Measurements from ENCODE around the gene TTLL11. TPM values are rescaled to one million over a fixed set of nuclear protein-coding genes. Genes with fewer than 3 reads are reported as not detected.
"Not testable (repeated sequence)": the region's sequence is repeated elsewhere in the genome, so short reads cannot be mapped to it uniquely, and the experiment has no call there.

Gene TTLL11
- total and polyA plus RNA-seq, 9 donors, result 14.2 to 29.3 (median 20.1) TPM

GRCh38 chr9:122008559-122008958, 84.5 kb downstream of the TTLL11 start:
- WGBS (ENCODE audit: insufficient coverage), result no CpG with 5 or more reads among the region's 10 CpGs
- H3K4me3 ChIP-seq (ENCODE audit: low read length), result no peak overlapping the region
- no peak overlapping the region for H3K27ac ChIP-seq (ENCODE audit: low read length)
- no peaks in the 10 kb centered on the region for H3K9me3 ChIP-seq (replicated peaks; ENCODE audit: control insufficient read depth, low read depth, low read length)
- H3K36me3 ChIP-seq (ENCODE audit: control insufficient read depth, insufficient read depth, low read length), result no peaks in the 10 kb centered on the region
- no peaks in the 10 kb centered on the region for H3K4me1 ChIP-seq (ENCODE audit: control insufficient read depth, insufficient read depth, low read length)
- H3K27me3 ChIP-seq (ENCODE audit: control insufficient read depth, insufficient read depth, low read length), result no peaks in the 10 kb centered on the region
- DNase-seq, result no peak

GRCh38 chr9:122007837-122008236, 85.3 kb downstream of the TTLL11 start:
- Histone ChIP-seq H3K27ac (ENCODE audit: low read length) (no peak overlapping the region), H3K27me3 (ENCODE audit: control insufficient read depth, insufficient read depth, low read length) (no peaks in the 10 kb centered on the region), H3K9me3 (replicated peaks; ENCODE audit: control insufficient read depth, low read depth, low read length) (no peaks in the 10 kb centered on the region), H3K4me1 (ENCODE audit: control insufficient read depth, insufficient read depth, low read length) (no peaks in the 10 kb centered on the region), H3K4me3 (ENCODE audit: low read length) (no peak overlapping the region), H3K36me3 (ENCODE audit: control insufficient read depth, insufficient read depth, low read length) (no peaks in the 10 kb centered on the region)
- no peak for DNase-seq
- whole genome bisulfite sequencing (ENCODE audit: insufficient coverage), result no CpG with 5 or more reads among the region's 1 CpG

- no peaks in the 10 kb centered on the region for H3K36me3 ChIP-seq (ENCODE audit: control insufficient read depth, insufficient read depth, low read length)
- no peaks in the 10 kb centered on the region for H3K9me3 ChIP-seq (replicated peaks; ENCODE audit: control insufficient read depth, low read depth, low read length)
- no peak for DNase-seq
- WGBS (ENCODE audit: insufficient coverage), result 33% methylated on average over 1 of the region's 1 CpG
- H3K27ac ChIP-seq (ENCODE audit: low read length), result no peak overlapping the region
- H3K27me3 ChIP-seq (ENCODE audit: control insufficient read depth, insufficient read depth, low read length), result no peaks in the 10 kb centered on the region
- H3K4me1 ChIP-seq (ENCODE audit: control insufficient read depth, insufficient read depth, low read length), result peaks cover 8% of the 10 kb centered on the region
- no peak overlapping the region for H3K4me3 ChIP-seq (ENCODE audit: low read length)
These were observed 87.5 kb downstream of the TTLL11 start for GRCh38 chr9:122005597-122005996.

DNA sequence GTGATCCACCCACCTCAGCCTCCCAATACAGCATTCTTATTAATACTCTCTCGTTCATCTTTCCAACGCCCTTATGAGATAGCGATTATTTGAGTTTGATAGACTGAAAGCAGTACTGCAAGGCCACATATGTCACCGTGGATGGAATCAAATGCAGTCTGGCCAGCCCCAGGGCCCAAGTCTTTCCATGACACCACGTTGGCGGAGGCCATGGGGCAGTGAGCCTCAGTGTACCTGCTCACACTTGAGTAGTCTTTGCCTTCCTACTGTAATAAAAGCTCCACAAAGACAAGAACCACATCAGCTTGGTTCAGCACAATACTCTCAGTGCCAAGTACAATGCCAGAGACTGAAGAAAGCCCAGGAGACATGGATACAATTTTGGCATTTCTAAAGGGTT, 88.5 kb downstream of the TTLL11 start:
- H3K27ac ChIP-seq (ENCODE audit: low read length), result no peak overlapping the region
- H3K27me3 ChIP-seq (ENCODE audit: control insufficient read depth, insufficient read depth, low read length), result no peaks in the 10 kb centered on the region
- H3K9me3 ChIP-seq (replicated peaks; ENCODE audit: control insufficient read depth, low read depth, low read length), result no peaks in the 10 kb centered on the region
- WGBS (ENCODE audit: insufficient coverage), result 98% methylated on average over 6 of the region's 6 CpGs
- no peaks in the 10 kb centered on the region for H3K36me3 ChIP-seq (ENCODE audit: control insufficient read depth, insufficient read depth, low read length)
- H3K4me3 ChIP-seq (ENCODE audit: low read length), result no peak overlapping the region
- no peak for DNase-seq
- peaks cover 8% of the 10 kb centered on the region for H3K4me1 ChIP-seq (ENCODE audit: control insufficient read depth, insufficient read depth, low read length)

- peak; percentile 54 for DNase-seq
- Histone ChIP-seq H3K4me3 (ENCODE audit: low read length) (no peak overlapping the region), H3K9me3 (replicated peaks; ENCODE audit: control insufficient read depth, low read depth, low read length) (no peaks in the 10 kb centered on the region), H3K27me3 (ENCODE audit: control insufficient read depth, insufficient read depth, low read length) (no peaks in the 10 kb centered on the region), H3K27ac (ENCODE audit: low read length) (no peak overlapping the region), H3K4me1 (ENCODE audit: control insufficient read depth, insufficient read depth, low read length) (peaks cover 21% of the 10 kb centered on the region), H3K36me3 (ENCODE audit: control insufficient read depth, insufficient read depth, low read length) (no peaks in the 10 kb centered on the region)
- 54% methylated on average over 7 of the region's 9 CpGs for WGBS (ENCODE audit: insufficient coverage)
These were observed 91.5 kb downstream of the TTLL11 start for GRCh38 chr9:122001491-122002201.

DNA sequence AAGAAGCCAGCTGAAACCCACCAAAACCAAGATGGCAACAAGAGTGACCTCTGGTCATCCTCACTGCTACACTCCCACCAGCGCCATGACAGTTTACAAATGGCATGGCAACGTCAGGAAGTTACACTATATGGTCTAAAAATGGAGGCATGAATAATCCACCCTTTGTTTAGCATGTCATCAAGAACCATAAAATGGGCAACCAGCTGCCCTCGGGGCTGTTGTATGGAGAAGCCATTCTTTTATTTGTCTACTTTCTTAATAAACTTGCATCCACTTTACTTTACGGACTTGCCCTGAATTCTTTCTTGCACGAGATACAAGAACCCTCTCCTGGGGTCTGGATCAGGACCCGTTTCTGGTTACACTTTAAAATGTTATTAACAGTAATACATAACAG, 92.6 kb downstream of the TTLL11 start:
- not testable (repeated sequence) for H3K27me3 ChIP-seq (ENCODE audit: control insufficient read depth, insufficient read depth, low read length); H3K9me3 ChIP-seq (replicated peaks; ENCODE audit: control insufficient read depth, low read depth, low read length); H3K27ac ChIP-seq (ENCODE audit: low read length); H3K4me3 ChIP-seq (ENCODE audit: low read length); H3K36me3 ChIP-seq (ENCODE audit: control insufficient read depth, insufficient read depth, low read length); DNase-seq
- WGBS (ENCODE audit: insufficient coverage), result no CpG with 5 or more reads among the region's 6 CpGs
- peaks cover 21% of the 10 kb centered on the region for H3K4me1 ChIP-seq (ENCODE audit: control insufficient read depth, insufficient read depth, low read length)

DNA sequence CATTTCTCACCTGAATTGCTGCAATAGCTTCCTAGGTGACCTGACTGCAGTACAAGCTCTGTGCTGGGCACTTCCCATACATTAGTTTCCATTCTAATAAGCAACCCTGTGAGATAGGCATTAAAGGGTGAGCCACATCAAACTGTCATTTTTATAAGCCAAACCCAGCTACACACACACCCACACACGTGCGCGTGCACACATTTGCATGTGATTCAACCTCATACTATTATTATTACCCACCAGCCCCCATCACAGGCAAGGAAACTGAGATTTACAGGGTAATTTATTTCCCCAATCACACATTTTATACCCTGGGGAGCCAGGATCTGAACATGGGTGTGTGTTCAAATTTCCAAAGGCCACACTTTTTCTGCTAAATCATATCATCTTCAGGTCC, 93.6 kb downstream of the TTLL11 start:
- H3K9me3 ChIP-seq (replicated peaks; ENCODE audit: control insufficient read depth, low read depth, low read length), result no peaks in the 10 kb centered on the region
- peaks cover 21% of the 10 kb centered on the region for H3K4me1 ChIP-seq (ENCODE audit: control insufficient read depth, insufficient read depth, low read length)
- H3K27ac ChIP-seq (ENCODE audit: low read length), result no peak overlapping the region
- WGBS (ENCODE audit: insufficient coverage), result 90% methylated on average over 3 of the region's 3 CpGs
- H3K27me3 ChIP-seq (ENCODE audit: control insufficient read depth, insufficient read depth, low read length), result no peaks in the 10 kb centered on the region
- no peak overlapping the region for H3K4me3 ChIP-seq (ENCODE audit: low read length)
- no peaks in the 10 kb centered on the region for H3K36me3 ChIP-seq (ENCODE audit: control insufficient read depth, insufficient read depth, low read length)
- no peak for DNase-seq

- H3K9me3 ChIP-seq (replicated peaks; ENCODE audit: control insufficient read depth, low read depth, low read length), result no peaks in the 10 kb centered on the region
- H3K4me1 ChIP-seq (ENCODE audit: control insufficient read depth, insufficient read depth, low read length), result peaks cover 21% of the 10 kb centered on the region
- H3K4me3 ChIP-seq (ENCODE audit: low read length), result no peak overlapping the region
- H3K27me3 ChIP-seq (ENCODE audit: control insufficient read depth, insufficient read depth, low read length), result no peaks in the 10 kb centered on the region
- WGBS (ENCODE audit: insufficient coverage), result 89% methylated on average over 3 of the region's 7 CpGs
- DNase-seq, result no peak
- no peak overlapping the region for H3K27ac ChIP-seq (ENCODE audit: low read length)
- H3K36me3 ChIP-seq (ENCODE audit: control insufficient read depth, insufficient read depth, low read length), result no peaks in the 10 kb centered on the region
These were observed 94.5 kb downstream of the TTLL11 start for GRCh38 chr9:121998513-121999049.

GRCh38 chr9:121997791-121998190, 95.3 kb downstream of the TTLL11 start:
- Histone ChIP-seq H3K27me3 (ENCODE audit: control insufficient read depth, insufficient read depth, low read length) (no peaks in the 10 kb centered on the region), H3K36me3 (ENCODE audit: control insufficient read depth, insufficient read depth, low read length) (no peaks in the 10 kb centered on the region), H3K9me3 (replicated peaks; ENCODE audit: control insufficient read depth, low read depth, low read length) (no peaks in the 10 kb centered on the region), H3K27ac (ENCODE audit: low read length) (peak overlapping the region; percentile 75), H3K4me3 (ENCODE audit: low read length) (no peak overlapping the region), H3K4me1 (ENCODE audit: control insufficient read depth, insufficient read depth, low read length) (peaks cover 21% of the 10 kb centered on the region)
- DNase-seq, result peak; percentile 89
- WGBS (ENCODE audit: insufficient coverage), result 33% methylated on average over 6 of the region's 7 CpGs

GRCh38 chr9:121996783-121997182, 96.3 kb downstream of the TTLL11 start:
- H3K27ac ChIP-seq (ENCODE audit: low read length), result no peak overlapping the region
- peak; percentile 42 for DNase-seq
- H3K36me3 ChIP-seq (ENCODE audit: control insufficient read depth, insufficient read depth, low read length), result no peaks in the 10 kb centered on the region
- no peaks in the 10 kb centered on the region for H3K9me3 ChIP-seq (replicated peaks; ENCODE audit: control insufficient read depth, low read depth, low read length)
- WGBS (ENCODE audit: insufficient coverage), result 73% methylated on average over 4 of the region's 4 CpGs
- no peaks in the 10 kb centered on the region for H3K27me3 ChIP-seq (ENCODE audit: control insufficient read depth, insufficient read depth, low read length)
- peaks cover 21% of the 10 kb centered on the region for H3K4me1 ChIP-seq (ENCODE audit: control insufficient read depth, insufficient read depth, low read length)
- H3K4me3 ChIP-seq (ENCODE audit: low read length), result no peak overlapping the region
